ENCODE data around the gene RHBDL1. TPM values are rescaled to one million over a fixed set of nuclear protein-coding genes. Genes with fewer than 3 reads are reported as not detected.

The RHBDL1 gene
- total and polyA plus RNA-seq, 9 of the 15 experiments (the other 6 are each of a cell fraction or from before 2014, with no cell fraction given): 0.03 to 5.6 (median 1.3) TPM; not detected in 1

GRCh38 chr16:674214-674881 is 1.1 kb upstream of the RHBDL1 start (continued):
- TF ChIP-seq ZC3H4 (CRISPR knock-in tag; IDR thresholded peaks at IDR 0.05; ENCODE audit: borderline replicate concordance) (0 out of 2 replicates have a peak, but pooled peaks have one; percentile 48), MBD2 (IDR thresholded peaks at IDR 0.05; ENCODE audit: borderline replicate concordance, low read depth) (0 out of 2 replicates have a peak, but pooled peaks have one; percentile 9), ZNF217 (CRISPR knock-in tag; IDR thresholded peaks at IDR 0.05) (no peak), ARID4B (CRISPR knock-in tag; IDR thresholded peaks at IDR 0.05) (no peak), ZNF224 (CRISPR knock-in tag; IDR thresholded peaks at IDR 0.05) (no peak), ZBTB12 (CRISPR knock-in tag; IDR thresholded peaks at IDR 0.05) (no peak), SIRT6 (IDR thresholded peaks at IDR 0.05; ENCODE audit: low read depth, low read length) (no peak), CREM (IDR thresholded peaks at IDR 0.05; ENCODE audit: low read depth) (no peak), FOXA1 (IDR thresholded peaks at IDR 0.05; ENCODE audit: borderline replicate concordance) (no peak), ZNF12 (CRISPR knock-in tag; IDR thresholded peaks at IDR 0.05) (0 out of 2 replicates have a peak, but pooled peaks have one; percentile 4), SMARCE1 (IDR thresholded peaks at IDR 0.05) (no peak)

Data from K562 (cell line).